ENCODE results near the gene ESRRA. TPM values are rescaled to one million over a fixed set of nuclear protein-coding genes. Genes with fewer than 3 reads are reported as not detected.
A peak's percentile ranks its signal among the peaks of the same experiment; 100 is the strongest.

ESRRA gene
- total and polyA plus RNA-seq, 2 of the 8 experiments (the other 6 are each of a cell fraction or from before 2014, with no cell fraction given) = 18.2 to 37.0 TPM

GRCh38 chr11:64323373-64323772 is 18.0 kb downstream of the ESRRA start:
- Histone ChIP-seq H3K9me3 (ENCODE audit: insufficient read depth in 2 of 2, low read depth in 1 of 2, low read length in 1 of 2) (no peaks in the 10 kb centered on the region), H3K4ac (replicated peaks; ENCODE audit: insufficient read length, low read depth, low read length) (no peak overlapping the region), H4K20me1 (replicated peaks in 1 of 2; ENCODE audit: control insufficient read depth in 1 of 2, insufficient read depth in 2 of 2, low read length in 2 of 2) (peaks cover 0 to 3% of the 10 kb centered on the region in 2 experiments), H2AFZ (ENCODE audit: low read length) (no peak overlapping the region), H3K9ac (replicated peaks in 1 of 4; ENCODE audit: extremely low read depth in 1 of 4, low read depth in 3 of 4, low read length in 3 of 4) (no peak overlapping the region), H4K91ac (replicated peaks; ENCODE audit: insufficient read length, low read length) (peak overlapping the region; percentile 61), H3K23ac (ENCODE audit: insufficient read length) (no peak overlapping the region), H2BK20ac (ENCODE audit: low read length) (no peak overlapping the region), H4K5ac (ENCODE audit: insufficient read length, low read depth, low read length) (no peak overlapping the region), H3K27me3 (replicated peaks in 1 of 4; ENCODE audit: control insufficient read depth in 3 of 4, extremely low read depth in 1 of 4, insufficient read depth in 3 of 4, low read length in 3 of 4) (no peaks in the 10 kb centered on the region), H2AK5ac (ENCODE audit: low read depth, low read length) (0 out of 2 replicates have a peak overlapping the region, but pooled peaks have one; percentile 10), H3K56ac (replicated peaks; ENCODE audit: insufficient read length, low read depth, low read length) (no peak overlapping the region), H2BK12ac (ENCODE audit: low read depth, low read length) (peak overlapping the region; percentile 84), H3K79me1 (ENCODE audit: low read depth, low read length) (0 out of 2 replicates have a peak, but pooled peaks cover 5% of the 10 kb centered on the region), H3K79me2 (ENCODE audit: control insufficient read depth in 1 of 2, insufficient read depth in 2 of 2, low read length in 2 of 2) (peaks cover 0 to 10% of the 10 kb centered on the region in 2 experiments; a peak in 1 of 4 replicates), H2BK120ac (replicated peaks; ENCODE audit: low read depth, low read length) (no peak overlapping the region), H3K4me3 (ENCODE audit: extremely low read depth in 1 of 4, insufficient read depth in 2 of 4, low read depth in 3 of 4, low read length in 4 of 4) (no peak overlapping the region), H4K8ac (ENCODE audit: extremely low read depth, insufficient read depth, low read length) (peak overlapping the region; percentile 35; the same call in 1 of the 2 replicates), H3K4me1 (replicated peaks in 1 of 4; ENCODE audit: control insufficient read depth in 3 of 4, insufficient read depth in 4 of 4, low read length in 3 of 4) (peaks cover 1 to 10% (median 5%) of the 10 kb centered on the region in 4 experiments; a peak in 6 of 7 replicates), H2BK15ac (ENCODE audit: low read length) (no peak overlapping the region), H3K18ac (ENCODE audit: extremely low read depth, low read length) (no peak overlapping the region), H3K4me2 (ENCODE audit: insufficient read depth in 1 of 2, low read depth in 2 of 2, low read length in 2 of 2) (no peak overlapping the region), H3K23me2 (ENCODE audit: low read depth, low read length) (peaks cover 3% of the 10 kb centered on the region; the same call in 1 of the 2 replicates), H3K14ac (ENCODE audit: insufficient read length) (no peak overlapping the region), H2BK5ac (ENCODE audit: low read depth, low read length) (peak overlapping the region; percentile 80), H3K27ac (ENCODE audit: low read depth, low read length) (no peak overlapping the region), H3K36me3 (ENCODE audit: control insufficient read depth in 2 of 4, insufficient read depth in 4 of 4, low read length in 3 of 4) (peaks cover 0 to 16% (median 3%) of the 10 kb centered on the region in 4 experiments; a peak in 6 of 8 replicates)
- CTCF ChIA-PET (ENCODE audit: partially characterized antibody) = interaction anchor here (1.2 to 37.6 kb wide), 7 partner anchors 9 to 32 kb away, joined by 3 to 614 read pairs (median 20); partner anchors contain the start of genes CATSPERZ, CCDC88B, ESRRA and PRDX5
- 87% methylated on average over 4 of the region's 5 CpGs; no CpG with 5 or more reads in 1 of the 2 experiments for WGBS, 2 experiments (ENCODE audit: extremely low coverage in 1 of 2, insufficient coverage in 1 of 2, insufficient read length in 1 of 2, insufficient replicate concordance in 2 of 2, low coverage in 1 of 2, low lambda C conversion rate in 2 of 2, missing lambda C conversion rate in 1 of 2)
- DNase-seq (ENCODE audit: low read depth in 1 of 2, low spot score in 2 of 2) (no peak), FAIRE-seq (no peak)
- POLR2A ChIA-PET (ENCODE audit: partially characterized antibody) = interaction anchor here (0.7 to 2.6 kb wide), 5 partner anchors 9 to 52 kb away, joined by 3 to 12 read pairs (median 4); no protein-coding TSS in a partner anchor
- no peak for TF ChIP-seq RAD21 (IDR thresholded peaks at IDR 0.05 in 1 of 2, conservative IDR thresholded peaks at IDR 0.05 in 1 of 2; ENCODE audit: low read depth in 2 of 2, low read length in 2 of 2)
- no peak for TF ChIP-seq TCF12 (IDR thresholded peaks at IDR 0.05; ENCODE audit: low read depth, low read length)
- no peak for TF ChIP-seq EGR1 (IDR thresholded peaks at IDR 0.05; ENCODE audit: borderline replicate concordance, low read depth, low read length)
- TF ChIP-seq SRF (IDR thresholded peaks at IDR 0.05; ENCODE audit: low read depth, low read length) = no peak
- no peak for TF ChIP-seq CTCF (IDR thresholded peaks at IDR 0.05; ENCODE audit: control extremely low read depth in 1 of 3, insufficient read depth in 1 of 3, low read depth in 1 of 3, low read length in 3 of 3)
- TF ChIP-seq YY1 (IDR thresholded peaks at IDR 0.05; ENCODE audit: low read depth, low read length) = no peak
- no peak for TF ChIP-seq NANOG (IDR thresholded peaks at IDR 0.05; ENCODE audit: insufficient read depth, low read depth, low read length, poor library complexity, severe bottlenecking)
- TF ChIP-seq CHD2 (IDR thresholded peaks at IDR 0.05; ENCODE audit: low read length) = no peak
